ENCODE data around the gene FITM2. TPM values are rescaled to one million over a fixed set of nuclear protein-coding genes. Genes with fewer than 3 reads are reported as not detected.
A peak's percentile ranks its signal among the peaks of the same experiment; 100 is the strongest.
"Not testable (repeated sequence)": the region's sequence is repeated elsewhere in the genome, so short reads cannot be mapped to it uniquely, and the experiment has no call there.

The FITM2 gene
- total RNA-seq, 4 donors from 2014 or later, result 7.0 to 11.1 (median 8.3) TPM

DNA sequence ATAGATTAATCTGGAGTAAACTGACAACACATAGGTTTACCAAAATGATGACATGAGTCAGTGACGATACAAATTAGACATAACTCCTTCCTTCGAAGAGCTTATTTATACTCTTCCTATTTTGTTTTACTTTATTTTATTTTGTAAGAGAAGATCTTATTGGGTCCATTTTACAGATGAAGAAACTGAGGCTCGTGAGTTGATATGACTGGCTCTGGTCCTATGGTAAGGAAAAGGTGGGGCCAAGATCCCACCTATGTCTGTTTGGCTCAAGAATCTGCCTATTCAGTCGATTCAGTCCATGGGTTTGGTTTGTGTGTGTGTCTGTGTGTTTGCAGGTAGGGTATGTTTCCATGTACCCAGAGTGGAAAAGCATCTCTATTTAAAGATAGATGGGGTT lies 17.4 kb upstream of the FITM2 start:
- no peaks in the 10 kb centered on the region for H3K9me3 ChIP-seq
- peaks cover 0 to 7% (median 7%) of the 10 kb centered on the region in 4 donors for H3K4me1 ChIP-seq
- intact Hi-C loops (cut with DNase I), result no loop called here
- no peaks in the 10 kb centered on the region for H3K36me3 ChIP-seq
- no peak overlapping the region for H3K4me3 ChIP-seq
- H3K27me3 ChIP-seq, result peaks cover 0 to 58% (median 8%) of the 10 kb centered on the region in 4 donors
- no peak for DNase-seq (ENCODE audit: extremely low spot score)
- no peak for TF ChIP-seq POLR2A (IDR thresholded peaks at IDR 0.05; ENCODE audit: low read depth)
- TF ChIP-seq POLR2AphosphoS5 (IDR thresholded peaks at IDR 0.05), result no peak
- TF ChIP-seq EP300 (IDR thresholded peaks at IDR 0.05), result no peak
- no peak for TF ChIP-seq CTCF (IDR thresholded peaks at IDR 0.05)
- H3K27ac ChIP-seq (replicated peaks in 1 of 4), result no peak overlapping the region
- WGBS, result 88% methylated on average over 4 of the region's 4 CpGs

GRCh38 chr20:44327748-44328147 lies 16.7 kb upstream of the FITM2 start:
- H3K36me3 ChIP-seq; DNase-seq (ENCODE audit: extremely low spot score); H3K27ac ChIP-seq (replicated peaks in 1 of 4); intact Hi-C loops (cut with DNase I); H3K4me3 ChIP-seq; H3K9me3 ChIP-seq; H3K4me1 ChIP-seq: not testable (repeated sequence)
- 85% methylated on average over 7 of the region's 7 CpGs for WGBS
- peaks cover 0 to 55% (median 8%) of the 10 kb centered on the region in 4 donors for H3K27me3 ChIP-seq

DNA sequence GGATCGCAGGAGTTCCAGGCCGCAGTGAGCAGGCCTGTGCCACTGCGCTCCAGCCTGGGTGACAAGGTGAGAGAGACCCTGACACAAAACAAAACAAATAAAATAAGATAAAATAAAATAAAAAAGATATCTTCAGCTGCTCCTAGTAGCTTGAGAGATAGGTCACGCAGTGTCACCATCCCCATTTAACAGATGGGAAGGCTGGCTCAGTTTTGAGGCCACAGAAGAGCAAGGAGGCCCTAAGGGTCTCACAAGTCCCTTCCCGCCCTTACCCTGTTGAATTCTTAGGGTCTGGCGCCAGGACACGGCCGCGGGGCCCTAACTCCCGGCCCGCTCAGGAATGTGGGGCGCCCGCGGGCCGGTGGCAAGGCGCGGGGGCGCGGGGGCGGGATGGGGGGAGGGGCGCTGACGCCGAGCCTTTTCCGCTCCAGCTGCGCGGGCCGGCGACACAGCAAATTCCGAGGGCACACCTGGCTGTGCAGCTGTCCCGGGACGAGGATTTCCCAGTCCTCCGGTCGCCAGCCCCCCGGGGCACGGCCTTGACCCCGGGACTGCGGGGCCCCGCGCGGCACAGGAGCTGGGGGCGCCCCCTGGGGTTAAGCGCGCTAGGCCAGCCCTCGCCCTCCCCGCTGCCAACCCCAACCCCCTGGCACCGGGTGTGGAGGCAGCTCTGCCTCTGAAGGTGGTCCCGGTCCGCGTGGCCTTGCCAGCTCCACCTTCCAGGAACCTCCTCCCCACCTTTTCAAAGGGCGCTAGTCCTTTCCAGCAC lies 15.6 kb upstream of the FITM2 start:
- Histone ChIP-seq H3K4me3 (peak overlapping the region; percentile 16 to 43 (median 24)), H3K36me3 (no peaks in the 10 kb centered on the region), H3K27ac (replicated peaks in 1 of 4) (no peak overlapping the region), H3K27me3 (peaks cover 0 to 55% (median 8%) of the 10 kb centered on the region in 4 donors), H3K4me1 (peaks cover 0 to 7% (median 7%) of the 10 kb centered on the region in 4 donors), H3K9me3 (no peaks in the 10 kb centered on the region)
- TF ChIP-seq CTCF (IDR thresholded peaks at IDR 0.05) (no peak), POLR2A (IDR thresholded peaks at IDR 0.05; ENCODE audit: low read depth) (no peak), EP300 (IDR thresholded peaks at IDR 0.05) (no peak), POLR2AphosphoS5 (IDR thresholded peaks at IDR 0.05) (no peak)
- DNase-seq (ENCODE audit: extremely low spot score), result no peak
- WGBS, result 36% methylated on average over 11 of the region's 50 CpGs
- intact Hi-C loops (cut with DNase I), result no loop called here

GRCh38 chr20:44324343-44324742 lies 13.3 kb upstream of the FITM2 start:
- no peaks in the 10 kb centered on the region for H3K36me3 ChIP-seq

More at GRCh38 chr20:44324343-44324742, 13.3 kb upstream of the FITM2 start:
- Histone ChIP-seq H3K4me3 (no peak overlapping the region), H3K4me1 (peaks cover 0 to 7% (median 7%) of the 10 kb centered on the region in 4 donors), H3K27me3 (peaks cover 0 to 42% (median 8%) of the 10 kb centered on the region in 4 donors), H3K9me3 (no peaks in the 10 kb centered on the region), H3K27ac (replicated peaks in 1 of 4) (no peak overlapping the region)
- no peak for DNase-seq (ENCODE audit: extremely low spot score)
- 33% methylated on average over 1 of the region's 1 CpG for WGBS
- intact Hi-C loops (cut with DNase I), result no loop called here
- TF ChIP-seq EP300 (IDR thresholded peaks at IDR 0.05) (no peak), CTCF (IDR thresholded peaks at IDR 0.05) (no peak), POLR2A (IDR thresholded peaks at IDR 0.05; ENCODE audit: low read depth) (no peak), POLR2AphosphoS5 (IDR thresholded peaks at IDR 0.05) (no peak)
